ENCODE data around the gene STARD13. TPM values are rescaled to one million over a fixed set of nuclear protein-coding genes. Genes with fewer than 3 reads are reported as not detected.

Gene STARD13
- total RNA-seq, 6 experiments from 2014 or later, result 27.9 to 38.3 (median 34.5) TPM

DNA sequence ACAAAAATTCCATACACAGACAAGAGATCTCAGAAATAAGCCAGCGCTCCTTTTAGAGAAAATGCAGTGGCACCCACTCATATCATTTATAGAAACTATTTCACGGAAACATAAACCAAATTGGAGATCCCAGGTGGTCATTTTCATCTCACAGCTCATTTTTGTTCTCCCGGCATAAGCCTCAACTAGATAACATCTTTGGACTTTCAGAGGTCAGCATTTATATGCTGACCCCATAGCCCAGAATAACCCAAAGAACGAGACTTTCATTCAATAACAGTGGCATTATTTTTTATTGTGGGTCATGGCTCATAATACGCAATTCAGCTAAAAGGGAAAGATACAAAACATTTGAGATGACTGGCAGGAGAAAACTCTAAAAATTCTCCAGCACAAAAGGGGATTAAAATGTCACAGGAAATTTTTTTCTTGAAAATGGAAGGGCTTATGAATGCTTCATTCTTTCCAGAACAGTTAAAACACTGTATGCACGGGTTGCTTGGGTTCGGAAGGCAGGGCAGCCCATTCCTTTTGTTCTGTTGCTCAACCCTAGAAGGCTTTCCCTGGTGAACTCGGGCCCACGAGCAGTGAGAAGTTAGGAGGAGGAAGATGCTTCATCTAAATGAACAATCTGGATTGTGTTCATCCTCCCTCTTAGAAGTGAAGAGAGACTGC lies 24.0 kb downstream of the STARD13 start:
- H3K36me3 Mint-ChIP-seq (ENCODE audit: low read depth), result peaks cover 43% of the 10 kb centered on the region
- H3K9me3 Mint-ChIP-seq, result no peaks in the 10 kb centered on the region
- no peaks in the 10 kb centered on the region for H3K27me3 Mint-ChIP-seq (ENCODE audit: insufficient read depth)
- peaks cover 99% of the 10 kb centered on the region for H3K4me1 Mint-ChIP-seq (ENCODE audit: low read depth)
- H3K27ac Mint-ChIP-seq, result peak overlapping the region; percentile 70
- peak overlapping the region; percentile 4; the same call in 1 of the 2 replicates for H3K4me3 Mint-ChIP-seq
- TF ChIP-seq, protein P1, sequence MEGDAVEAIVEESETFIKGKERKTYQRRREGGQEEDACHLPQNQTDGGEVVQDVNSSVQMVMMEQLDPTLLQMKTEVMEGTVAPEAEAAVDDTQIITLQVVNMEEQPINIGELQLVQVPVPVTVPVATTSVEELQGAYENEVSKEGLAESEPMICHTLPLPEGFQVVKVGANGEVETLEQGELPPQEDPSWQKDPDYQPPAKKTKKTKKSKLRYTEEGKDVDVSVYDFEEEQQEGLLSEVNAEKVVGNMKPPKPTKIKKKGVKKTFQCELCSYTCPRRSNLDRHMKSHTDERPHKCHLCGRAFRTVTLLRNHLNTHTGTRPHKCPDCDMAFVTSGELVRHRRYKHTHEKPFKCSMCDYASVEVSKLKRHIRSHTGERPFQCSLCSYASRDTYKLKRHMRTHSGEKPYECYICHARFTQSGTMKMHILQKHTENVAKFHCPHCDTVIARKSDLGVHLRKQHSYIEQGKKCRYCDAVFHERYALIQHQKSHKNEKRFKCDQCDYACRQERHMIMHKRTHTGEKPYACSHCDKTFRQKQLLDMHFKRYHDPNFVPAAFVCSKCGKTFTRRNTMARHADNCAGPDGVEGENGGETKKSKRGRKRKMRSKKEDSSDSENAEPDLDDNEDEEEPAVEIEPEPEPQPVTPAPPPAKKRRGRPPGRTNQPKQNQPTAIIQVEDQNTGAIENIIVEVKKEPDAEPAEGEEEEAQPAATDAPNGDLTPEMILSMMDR (IDR thresholded peaks at IDR 0.05), result no peak
- no peak for DNase-seq

DNA sequence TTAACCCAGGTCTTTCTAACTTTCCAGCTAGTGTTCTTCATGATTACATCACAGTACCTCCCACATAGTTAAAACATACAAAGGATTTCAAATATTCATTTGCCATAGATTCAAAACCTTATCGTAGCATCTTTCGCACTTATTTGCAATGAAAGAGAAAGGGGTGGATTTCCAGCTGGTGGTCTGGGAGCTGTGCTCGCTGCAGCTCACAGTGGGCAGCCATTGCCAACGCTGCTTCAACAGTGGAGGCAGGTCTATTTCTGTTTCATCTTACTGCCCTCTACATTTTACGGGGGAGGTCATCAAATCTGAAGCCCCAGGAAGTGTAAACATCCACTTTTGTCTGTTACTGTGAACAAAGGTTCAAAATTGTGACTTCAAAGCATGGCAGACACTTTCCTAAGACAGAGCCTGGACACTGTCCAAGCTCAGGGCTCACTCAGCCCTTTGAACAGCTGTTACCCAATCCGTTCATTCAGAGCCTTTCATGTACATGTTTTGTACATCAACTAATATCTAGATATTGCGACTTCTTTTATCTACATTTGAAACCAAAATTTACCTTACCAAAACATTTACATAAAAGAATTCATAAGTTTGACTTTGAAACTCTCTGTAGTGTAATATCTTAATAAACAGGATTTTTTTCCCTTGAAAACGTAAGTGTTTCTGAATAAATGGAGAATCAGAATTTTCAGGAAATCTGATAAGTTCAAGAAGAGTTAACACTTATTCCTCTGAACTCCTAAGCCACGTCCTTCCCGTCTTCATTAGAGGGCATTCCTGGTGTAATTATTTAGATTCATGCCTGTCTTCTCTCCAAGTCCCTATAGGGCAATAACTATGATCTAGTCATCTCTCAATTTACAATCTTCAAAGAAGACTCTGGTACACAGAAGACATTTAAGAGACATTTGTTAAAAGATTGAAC lies 25.1 kb downstream of the STARD13 start:
- Mint-ChIP-seq H3K4me1 (ENCODE audit: low read depth) (peaks cover 98% of the 10 kb centered on the region), H3K4me3 (no peak overlapping the region), H3K27ac (peak overlapping the region; percentile 70), H3K9me3 (no peaks in the 10 kb centered on the region), H3K36me3 (ENCODE audit: low read depth) (peaks cover 50% of the 10 kb centered on the region), H3K27me3 (ENCODE audit: insufficient read depth) (no peaks in the 10 kb centered on the region)
- TF ChIP-seq, protein P1 (IDR thresholded peaks at IDR 0.05), result no peak
- DNase-seq, result no peak

DNA sequence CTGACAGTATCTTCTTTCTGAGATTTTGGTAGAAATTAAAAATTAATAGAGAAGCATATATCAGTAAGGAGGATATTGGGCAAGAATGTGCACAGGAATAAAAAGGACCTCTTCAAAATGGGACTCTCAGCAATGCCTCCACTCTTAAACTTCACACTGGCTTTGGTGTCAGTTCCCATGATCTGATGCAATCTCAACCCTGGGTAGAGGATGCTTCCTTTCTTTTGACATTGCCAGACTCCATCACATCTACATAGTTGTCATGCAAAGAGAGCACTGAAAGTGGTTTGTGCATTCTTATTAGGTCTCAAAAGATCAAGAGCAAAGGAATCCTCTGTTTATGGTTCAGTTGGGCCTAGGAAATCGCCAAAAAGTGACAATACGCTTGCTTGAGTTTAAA lies 26.3 kb downstream of the STARD13 start:
- Mint-ChIP-seq H3K4me3 (no peak overlapping the region; the same call in none of the 2 replicates), H3K36me3 (ENCODE audit: low read depth) (peaks cover 52% of the 10 kb centered on the region), H3K9me3 (no peaks in the 10 kb centered on the region), H3K27me3 (ENCODE audit: insufficient read depth) (no peaks in the 10 kb centered on the region), H3K4me1 (ENCODE audit: low read depth) (peaks cover 94% of the 10 kb centered on the region), H3K27ac (peak overlapping the region; percentile 89)
- TF ChIP-seq, protein P1 (IDR thresholded peaks at IDR 0.05), result no peak
- DNase-seq, result no peak

DNA sequence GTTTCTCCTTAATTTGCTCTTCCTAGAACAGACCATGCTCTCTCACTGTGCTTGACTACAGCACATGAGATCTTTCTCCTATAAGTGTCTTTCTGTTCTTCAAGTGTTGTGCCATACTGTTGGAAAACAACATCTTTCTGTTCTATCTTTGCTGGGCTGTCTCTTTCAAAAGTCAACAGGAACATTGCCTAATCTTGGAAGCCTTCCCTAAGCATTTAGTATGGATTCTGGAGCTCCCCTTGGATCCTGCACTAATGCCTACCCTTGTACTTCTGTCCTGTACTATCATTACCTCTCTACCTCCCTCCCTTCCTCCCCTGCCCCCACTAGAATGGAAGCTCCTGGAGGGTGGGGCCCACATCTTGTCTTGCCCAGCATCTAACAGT lies 26.8 kb downstream of the STARD13 start:
- Mint-ChIP-seq H3K4me3 (peak overlapping the region; percentile 52), H3K9me3 (no peaks in the 10 kb centered on the region), H3K27me3 (ENCODE audit: insufficient read depth) (no peaks in the 10 kb centered on the region), H3K27ac (peak overlapping the region; percentile 89), H3K4me1 (ENCODE audit: low read depth) (peaks cover 94% of the 10 kb centered on the region), H3K36me3 (ENCODE audit: low read depth) (peaks cover 52% of the 10 kb centered on the region)
- TF ChIP-seq, protein P1 (IDR thresholded peaks at IDR 0.05), result no peak
- no peak for DNase-seq

DNA sequence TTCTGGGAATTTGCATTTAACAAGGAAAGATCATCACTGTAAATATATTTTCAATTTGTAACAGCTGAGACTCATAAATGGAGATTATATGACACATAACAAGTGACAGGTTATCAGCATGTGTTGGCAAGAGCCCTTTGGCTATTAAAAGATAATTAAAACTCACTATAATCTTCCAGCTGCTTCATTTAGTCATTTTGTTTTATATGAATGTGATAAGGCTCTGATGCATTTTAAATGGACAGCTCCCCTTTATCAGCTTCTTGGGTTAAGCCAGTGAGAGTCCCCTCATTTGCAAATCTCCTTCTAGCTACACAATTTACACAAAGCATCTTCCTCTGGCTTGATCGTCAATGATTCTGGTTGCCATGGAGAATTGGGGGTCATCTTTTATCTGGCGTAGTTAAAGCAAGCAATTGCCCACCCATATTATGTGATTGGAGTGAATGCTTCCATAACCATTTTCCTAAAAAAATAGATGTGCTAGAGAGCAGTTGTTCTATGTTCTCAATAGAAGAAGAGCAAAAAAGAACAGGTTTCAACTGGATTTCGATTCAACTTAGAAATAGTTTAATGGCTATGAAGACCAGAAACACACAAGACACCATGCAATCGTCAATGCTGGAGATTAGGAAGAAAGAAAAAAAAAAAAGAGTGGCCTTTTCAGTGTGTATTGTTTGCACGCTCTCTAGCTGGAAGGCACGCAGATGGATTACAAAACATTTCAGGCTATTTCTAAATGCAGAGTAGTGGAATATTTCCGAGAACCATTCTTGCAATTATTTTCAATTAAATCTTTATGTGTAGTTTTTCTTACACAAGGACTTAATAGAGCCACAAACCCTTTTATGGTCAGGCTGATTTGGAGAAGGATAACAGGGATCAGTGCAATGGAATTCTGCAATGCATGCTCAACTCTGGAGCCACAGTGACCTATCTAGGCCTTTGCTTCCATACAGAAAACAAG lies 27.4 kb downstream of the STARD13 start:
- Mint-ChIP-seq H3K27me3 (ENCODE audit: insufficient read depth) (no peaks in the 10 kb centered on the region), H3K36me3 (ENCODE audit: low read depth) (peaks cover 53% of the 10 kb centered on the region), H3K4me1 (ENCODE audit: low read depth) (peaks cover 94% of the 10 kb centered on the region), H3K27ac (peak overlapping the region; percentile 89), H3K9me3 (no peaks in the 10 kb centered on the region), H3K4me3 (peak overlapping the region; percentile 67)
- DNase-seq, result peak; percentile 88
- TF ChIP-seq, protein P1 (IDR thresholded peaks at IDR 0.05), result no peak
